ENCODE data around the gene INVS.
"Not testable (repeated sequence)": the region's sequence is repeated elsewhere in the genome, so short reads cannot be mapped to it uniquely, and the experiment has no call there.

Gene INVS

GRCh38 chr9:100281676-100282387 is 182.8 kb downstream of the INVS start:
- DNase-seq (ENCODE audit: low read depth), result no peak

DNA sequence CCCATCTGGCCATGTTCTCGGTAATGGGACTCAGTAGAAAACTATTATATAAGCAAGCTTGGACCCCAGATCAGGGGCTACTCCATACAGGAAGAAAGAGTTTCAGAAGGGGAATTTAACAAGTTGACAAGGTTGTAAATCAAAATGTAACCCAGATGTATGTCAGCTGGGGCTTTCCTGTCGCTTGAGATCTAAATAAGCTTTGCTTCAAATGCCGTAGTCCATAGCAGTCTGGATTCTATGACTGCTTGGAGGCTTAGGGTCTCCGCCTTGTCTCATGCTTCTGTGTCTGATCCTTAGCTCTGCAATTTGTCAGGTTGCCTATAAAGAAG is 183.3 kb downstream of the INVS start:
- no peak for DNase-seq (ENCODE audit: low read depth)

DNA sequence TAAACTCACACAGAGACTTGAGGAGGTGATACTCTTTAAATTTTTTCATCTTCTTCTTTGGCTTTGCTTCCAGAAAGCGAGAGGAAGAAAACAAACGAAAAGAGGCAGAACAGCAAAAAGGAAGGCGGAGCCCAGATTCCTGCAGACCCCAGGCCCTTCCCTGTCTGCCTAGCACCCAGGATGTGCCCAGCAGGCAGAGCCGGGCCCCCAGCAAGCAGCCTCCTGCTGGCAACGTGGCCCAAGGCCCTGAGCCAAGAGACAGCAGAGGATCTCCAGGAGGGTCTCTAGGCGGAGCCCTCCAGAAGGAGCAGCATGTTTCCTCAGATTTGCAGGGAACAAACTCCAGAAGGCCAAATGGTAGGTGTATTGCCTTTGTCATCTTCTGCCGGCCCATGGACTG is 185.2 kb downstream of the INVS start:
- no peak for DNase-seq (ENCODE audit: low read depth)

DNA sequence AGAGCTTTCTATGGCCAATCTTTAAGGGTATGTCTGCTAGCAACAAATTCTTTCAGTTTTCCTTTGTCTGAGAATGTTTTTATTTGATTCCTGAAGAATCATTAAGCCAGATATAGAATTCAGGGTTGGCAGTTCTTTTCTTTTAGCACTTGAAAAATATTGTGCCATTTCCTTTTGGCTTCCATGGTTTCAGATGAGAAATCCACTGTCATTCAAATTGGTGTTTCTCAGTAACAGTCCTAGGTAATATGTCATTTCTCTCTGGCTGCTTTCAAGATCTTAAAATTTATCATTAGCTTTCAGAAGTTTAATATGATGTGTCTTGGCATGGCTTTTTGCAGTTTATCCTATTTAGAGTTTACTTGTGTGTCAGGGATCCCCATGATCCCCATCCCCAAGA is 186.0 kb downstream of the INVS start:
- no peak for DNase-seq (ENCODE audit: low read depth)

GRCh38 chr9:100285601-100286000 is 186.6 kb downstream of the INVS start:
- no peak for DNase-seq (ENCODE audit: low read depth)

- no peak for DNase-seq (ENCODE audit: low read depth)
Measured at GRCh38 chr9:100286257-100286656, 187.2 kb downstream of the INVS start.

DNA sequence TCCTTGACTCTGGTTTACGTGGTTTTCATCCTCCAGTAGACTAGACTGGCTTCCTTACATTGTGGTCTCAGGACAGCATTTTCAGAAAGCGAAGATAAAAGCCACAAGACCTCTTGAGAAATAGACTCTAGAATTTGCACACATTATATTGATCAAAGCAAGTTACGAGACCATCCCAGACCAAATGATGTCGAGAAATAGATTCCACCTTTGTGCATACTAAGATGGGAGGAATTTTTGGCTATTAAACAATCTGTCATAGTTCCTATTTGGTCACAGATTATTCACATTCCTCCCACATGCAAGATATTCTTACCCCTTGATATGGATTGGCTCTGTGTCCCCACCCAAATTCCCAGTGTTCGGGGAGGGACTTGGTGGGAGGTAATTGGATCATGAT is 188.1 kb downstream of the INVS start:
- DNase-seq (ENCODE audit: low read depth), result no peak

GRCh38 chr9:100290714-100291113 is 191.7 kb downstream of the INVS start:
- no peak for DNase-seq (ENCODE audit: low read depth)

GRCh38 chr9:100292414-100292813 is 193.4 kb downstream of the INVS start:
- no peak for DNase-seq (ENCODE audit: low read depth)

GRCh38 chr9:100294341-100294740 is 195.3 kb downstream of the INVS start:
- DNase-seq (ENCODE audit: low read depth), result no peak

- no peak for DNase-seq (ENCODE audit: low read depth)
Measured at GRCh38 chr9:100294806-100295205, 195.8 kb downstream of the INVS start.

DNA sequence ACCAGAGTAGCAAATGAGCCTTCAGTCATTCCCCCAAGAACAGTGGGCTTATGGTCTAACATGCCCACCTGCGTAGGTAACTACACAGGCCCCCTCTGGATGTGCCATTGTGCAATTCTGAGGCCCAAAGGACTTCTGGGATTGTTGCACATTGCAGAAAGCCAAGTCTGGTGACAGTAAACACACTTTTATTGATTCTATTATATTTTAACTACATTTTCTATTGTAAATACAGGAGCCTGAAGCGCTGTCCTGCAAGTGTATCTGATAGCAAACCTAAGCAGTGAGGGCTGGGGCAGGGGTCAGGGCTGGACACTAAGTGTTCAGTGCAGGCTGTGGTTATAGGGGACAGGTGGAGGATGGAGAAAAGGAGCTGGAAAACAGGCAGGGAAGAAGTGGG is 196.2 kb downstream of the INVS start:
- DNase-seq (ENCODE audit: low read depth), result no peak

DNA sequence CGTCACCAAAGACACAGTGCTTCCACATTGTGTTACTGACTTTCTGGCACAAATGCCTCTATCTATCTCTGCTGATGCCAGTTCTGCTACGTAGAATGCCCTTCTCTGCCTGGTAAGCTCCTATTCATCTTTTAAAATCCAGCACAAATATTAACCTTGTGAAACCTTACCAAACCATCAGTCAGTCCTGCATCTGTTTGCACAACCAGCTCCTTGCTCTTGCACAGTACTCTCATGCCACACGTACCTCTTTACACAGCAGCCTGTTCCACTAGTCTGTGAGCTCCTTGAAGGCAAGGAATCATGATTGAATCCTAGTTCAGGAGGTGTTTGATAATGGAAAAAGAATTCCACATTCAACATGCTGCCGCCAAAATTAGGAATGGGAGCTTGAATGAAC is 197.4 kb downstream of the INVS start:
- no peak for DNase-seq (ENCODE audit: low read depth)

DNA sequence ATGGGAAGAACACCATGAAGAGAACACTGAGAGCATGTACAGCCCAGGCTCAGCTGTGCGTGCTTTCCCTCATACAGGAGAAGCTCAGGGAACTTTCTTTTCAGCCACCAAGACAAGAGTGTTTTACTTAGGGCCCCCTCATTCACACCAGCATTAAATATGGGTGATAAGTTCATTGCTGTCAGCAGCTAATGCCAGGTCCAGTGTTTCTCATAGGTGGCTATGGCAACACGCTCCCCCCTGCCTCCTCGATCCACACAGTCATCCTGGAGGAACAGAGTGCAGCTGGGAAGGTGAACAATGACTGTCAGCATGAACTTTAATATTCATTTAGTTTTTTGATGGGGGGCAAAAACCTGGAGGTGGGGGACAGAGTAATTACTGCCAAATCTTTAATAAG is 199.3 kb downstream of the INVS start:
- DNase-seq (ENCODE audit: low read depth), result no peak

- DNase-seq (ENCODE audit: low read depth), result no peak
Measured at GRCh38 chr9:100303747-100304146, 204.7 kb downstream of the INVS start.

DNA sequence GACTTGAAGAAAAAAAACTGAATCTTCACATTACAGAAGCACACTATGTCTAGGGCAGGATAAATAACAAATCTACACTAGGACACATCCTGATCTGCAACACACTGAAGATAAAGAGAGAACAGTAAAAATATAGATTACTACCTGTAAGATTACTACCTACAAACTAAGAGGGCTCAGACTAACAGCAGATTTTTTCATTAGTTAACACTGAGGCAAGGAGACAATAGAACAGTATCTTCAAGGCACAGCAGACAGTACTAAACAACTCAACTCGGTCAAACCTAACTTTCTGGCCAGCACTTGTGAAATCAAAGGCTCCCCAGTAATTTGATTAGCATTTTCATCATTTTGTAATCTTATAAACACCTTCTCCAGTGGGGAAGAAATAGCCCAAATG is 207.2 kb downstream of the INVS start:
- DNase-seq (ENCODE audit: low read depth), result no peak

DNA sequence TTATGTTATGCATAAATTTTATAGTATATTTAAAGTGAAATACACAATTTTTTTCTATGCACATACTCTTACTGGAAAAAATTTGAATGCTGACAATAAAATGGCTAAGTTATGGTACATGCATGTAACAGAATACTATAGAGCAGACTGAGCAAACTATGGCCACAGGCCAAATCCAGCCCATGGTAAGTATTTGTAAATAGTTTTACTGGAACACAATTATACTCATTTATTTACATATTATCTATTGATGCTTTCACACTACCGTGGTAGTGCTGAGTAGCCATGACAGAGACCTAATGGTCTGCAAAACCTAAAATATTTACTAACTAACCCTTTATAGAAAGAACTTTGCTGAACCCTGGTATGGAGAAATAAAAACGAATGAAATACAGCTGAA is 208.0 kb downstream of the INVS start:
- DNase-seq (ENCODE audit: low read depth), result no peak

GRCh38 chr9:100308965-100309564 is 210.0 kb downstream of the INVS start:
- DNase-seq (ENCODE audit: low read depth), result no peak

GRCh38 chr9:100309992-100310391 is 210.9 kb downstream of the INVS start:
- no peak for DNase-seq (ENCODE audit: low read depth)

- DNase-seq (ENCODE audit: low read depth), result no peak
Measured at GRCh38 chr9:100315561-100315960, 216.5 kb downstream of the INVS start.

DNA sequence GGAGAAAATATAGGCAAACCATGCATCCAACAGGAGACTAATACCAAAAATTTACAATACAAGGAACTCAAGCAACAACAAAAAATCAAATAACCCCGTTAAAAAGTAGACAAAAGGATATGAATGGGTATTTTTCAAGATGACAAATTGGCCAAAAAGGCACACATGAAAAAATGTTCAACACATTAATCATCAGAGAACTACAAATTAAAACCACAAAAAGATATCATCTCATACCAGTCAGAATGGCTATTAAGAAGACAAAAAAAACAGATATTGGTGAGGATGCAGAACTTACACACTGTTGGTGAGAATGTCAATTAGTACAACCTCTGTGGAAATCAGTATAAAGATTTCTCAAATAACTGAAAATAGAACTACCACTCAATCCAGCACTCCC is 218.7 kb downstream of the INVS start:
- DNase-seq (ENCODE audit: low read depth), result no peak

DNA sequence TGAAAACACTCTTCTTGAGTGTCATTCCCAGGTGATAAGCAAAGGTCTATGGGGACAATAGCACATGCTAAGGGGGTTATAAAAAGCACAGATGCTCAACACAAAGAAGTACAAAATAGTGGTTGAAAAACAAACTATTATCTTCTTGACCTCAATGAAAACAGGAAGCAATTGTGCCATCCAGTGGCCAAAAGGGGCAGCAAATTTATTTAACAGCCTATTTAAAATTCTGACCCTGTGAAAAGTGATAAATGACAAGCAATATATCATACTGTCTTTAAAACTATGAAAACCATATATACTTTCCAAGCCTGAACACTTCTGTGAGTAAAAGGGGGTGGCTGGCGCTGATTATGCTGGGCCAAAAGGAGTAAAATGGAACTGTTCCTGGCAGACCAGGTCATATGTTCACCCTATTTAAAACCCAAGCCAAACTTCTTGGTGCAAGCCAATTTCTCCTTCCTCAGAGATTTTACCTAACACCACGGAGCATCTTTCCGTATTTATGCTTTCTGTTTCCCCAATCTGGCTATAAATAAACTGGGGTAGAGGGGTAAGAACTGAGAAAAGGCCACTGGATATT is 224.0 kb downstream of the INVS start:
- no peak for DNase-seq (ENCODE audit: low read depth)

DNA sequence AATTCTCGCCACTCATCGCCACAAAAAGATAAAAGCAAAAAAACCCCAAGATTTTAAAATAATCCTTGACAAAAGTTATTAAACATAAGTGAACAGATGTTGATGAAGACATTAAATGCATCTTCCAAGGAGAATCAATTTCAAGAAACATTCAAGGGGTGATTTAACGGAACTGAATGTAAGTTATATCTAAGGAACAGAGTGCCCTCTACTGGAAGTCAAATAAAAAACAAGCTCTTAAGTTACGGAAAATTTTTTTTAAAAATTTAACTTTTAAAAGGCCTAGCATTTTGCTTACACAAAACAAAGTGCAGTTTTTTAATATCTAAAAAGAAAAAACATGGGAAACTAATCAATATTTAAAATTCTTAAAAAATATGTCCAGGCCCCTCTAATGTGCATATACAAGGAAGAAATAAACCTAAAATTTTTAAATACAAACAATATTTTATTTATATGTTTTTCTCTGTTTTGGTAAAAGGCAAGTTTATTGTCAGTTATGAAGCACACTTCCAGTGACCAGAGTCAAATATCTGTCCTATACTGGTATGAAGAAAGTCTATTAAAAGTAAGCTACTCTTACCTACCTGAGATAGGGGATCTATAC is 225.7 kb downstream of the INVS start:
- no peak for DNase-seq (ENCODE audit: low read depth)

DNA sequence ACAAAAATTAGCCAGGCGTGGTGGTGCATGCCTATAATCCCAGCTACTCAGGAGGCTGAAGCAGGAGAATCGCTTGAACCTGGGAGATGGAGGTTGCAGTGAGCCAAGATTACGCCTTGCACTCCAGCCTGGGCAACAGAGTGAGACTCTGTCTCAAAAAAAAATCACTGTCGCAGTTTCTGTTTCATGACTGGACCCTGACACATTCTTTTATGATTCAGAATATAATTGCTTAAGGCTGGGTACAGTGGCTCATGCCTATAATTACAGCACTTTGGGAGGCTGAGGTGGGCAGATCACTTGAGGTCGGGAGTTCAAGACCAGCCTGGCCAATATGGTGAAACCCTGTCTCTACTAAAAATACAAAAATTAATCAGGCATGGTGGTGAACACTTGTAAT is 239.7 kb downstream of the INVS start:
- DNase-seq (ENCODE audit: low read depth), result not testable (repeated sequence)
